Measurements from ENCODE around the gene C10orf71.

The C10orf71 gene, protein sequence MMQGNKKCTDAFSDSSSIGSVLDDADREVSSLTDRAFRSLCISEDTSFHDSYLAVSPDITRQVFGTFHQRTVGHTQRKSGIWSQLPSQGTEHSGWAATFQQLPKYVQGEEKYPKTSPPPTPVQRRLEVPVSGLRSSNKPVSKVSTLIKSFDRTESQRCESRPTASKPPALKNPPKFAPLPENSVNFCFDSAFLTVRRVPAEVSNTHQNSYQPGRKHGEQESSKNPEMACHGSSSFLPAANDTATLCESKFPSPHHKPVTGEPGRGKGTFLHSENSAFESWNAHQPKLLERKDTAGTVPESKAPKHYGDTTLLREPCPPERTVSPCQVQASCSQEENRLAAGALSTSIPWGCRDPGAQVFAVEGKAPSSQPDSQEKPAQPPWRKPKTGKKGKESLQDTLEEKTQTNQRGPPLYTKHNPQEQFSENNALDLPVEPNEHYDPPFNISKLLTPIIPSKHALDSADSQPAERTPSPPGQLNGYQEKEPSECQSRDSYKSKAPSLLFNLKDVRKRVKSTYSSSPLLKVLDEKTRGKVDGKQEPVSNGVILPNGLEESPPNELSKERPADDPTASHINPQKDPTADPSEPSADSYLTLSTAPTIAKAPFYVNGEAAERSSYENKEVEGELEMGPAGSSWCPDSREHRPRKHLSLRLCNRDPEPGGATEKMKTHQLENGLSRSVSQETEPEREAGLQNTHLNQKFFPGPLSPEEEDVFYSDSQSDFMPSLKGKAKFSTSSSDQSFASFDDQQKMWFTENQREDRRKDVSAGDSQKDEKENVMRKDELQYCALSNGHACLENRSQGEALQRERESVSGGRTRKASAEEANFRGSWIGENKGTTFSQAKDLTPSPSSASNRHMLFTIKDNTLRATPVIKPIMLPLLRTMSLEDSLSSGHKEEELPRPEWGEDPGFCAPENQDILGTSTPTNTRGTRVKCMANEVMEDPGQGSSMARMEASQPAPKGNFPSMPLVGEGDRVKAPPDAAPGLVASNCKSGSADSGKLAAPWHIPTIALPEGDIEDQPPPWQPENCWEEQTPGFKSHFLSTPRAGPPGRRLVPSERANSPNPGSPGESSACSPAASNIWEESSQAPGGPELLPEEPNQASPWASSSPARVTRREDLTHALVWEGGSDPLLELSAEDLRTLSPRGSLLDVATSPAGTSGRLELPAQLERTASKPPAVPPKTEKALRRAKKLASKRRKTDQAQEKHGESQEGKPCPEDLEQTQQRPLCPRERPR (N-terminal part only)

DNA sequence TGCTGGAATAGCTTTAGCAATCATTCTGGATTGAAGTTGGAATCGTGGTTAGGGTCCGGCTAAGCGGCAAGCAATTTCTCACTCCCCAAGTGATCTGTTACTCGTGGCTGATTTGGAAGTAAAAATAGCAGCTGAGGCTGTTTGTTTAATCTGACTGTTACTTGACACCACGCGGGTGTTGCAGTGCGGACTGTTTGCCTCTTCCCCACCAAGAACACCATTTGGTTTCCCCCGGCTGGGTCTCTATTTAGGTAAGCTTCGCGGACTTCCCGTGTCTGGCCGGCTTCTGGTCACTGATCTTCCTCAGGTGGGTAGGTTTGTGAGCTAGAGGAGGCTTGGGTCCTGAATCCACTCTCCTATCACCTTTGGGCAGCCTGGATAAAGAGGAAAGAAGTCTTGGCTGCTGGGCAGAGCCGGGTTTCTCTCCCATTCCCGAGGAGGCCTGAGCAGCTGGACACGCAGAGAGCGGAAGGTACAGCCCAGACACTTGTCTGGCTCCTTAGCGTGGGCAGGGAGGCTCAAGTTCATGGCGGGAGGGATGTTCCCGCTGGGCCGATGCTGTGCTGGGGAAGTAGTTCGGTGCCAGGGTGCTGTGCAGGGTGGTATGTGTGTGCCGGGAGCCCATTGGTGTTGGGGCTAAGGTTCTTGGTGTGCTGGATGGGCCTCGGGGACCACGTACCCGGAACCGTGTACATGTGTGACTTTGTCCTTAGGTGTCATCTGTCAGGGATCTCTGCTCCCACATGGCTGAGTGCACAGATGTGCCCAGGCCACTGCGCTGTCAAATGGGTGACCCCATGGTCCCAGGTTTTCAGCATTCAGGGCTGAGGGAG, at the start of gene C10orf71:
Gene C10orf71 (plus strand): TSS at position 188 of the 833 bp plus-strand sequence. CDS start 23,376 bp downstream, outside the sequence.
- no peak within 1 kb of the TSS for H3K27ac ChIP-seq (ENCODE audit: low read depth, low read length)
- H3K4me3 ChIP-seq (ENCODE audit: low read depth, low read length), result no peak within 1 kb of the TSS
- no peaks in the 10 kb centered on the region; the same call in 1 of the 2 replicates for H3K27me3 ChIP-seq (ENCODE audit: control insufficient read depth, insufficient read depth, low read length)
- H3K36me3 ChIP-seq (ENCODE audit: control insufficient read depth, insufficient read depth, low read length), result no peaks in the 10 kb centered on the region
- H3K9ac ChIP-seq (ENCODE audit: low read length), result no peak within 1 kb of the TSS
- peaks cover 43% of the 10 kb centered on the region for H3K4me1 ChIP-seq (ENCODE audit: control insufficient read depth, insufficient read depth, low read length)
- no peaks in the 10 kb centered on the region for H3K9me3 ChIP-seq (ENCODE audit: control insufficient read depth, insufficient read depth, low read depth, low read length)

DNA sequence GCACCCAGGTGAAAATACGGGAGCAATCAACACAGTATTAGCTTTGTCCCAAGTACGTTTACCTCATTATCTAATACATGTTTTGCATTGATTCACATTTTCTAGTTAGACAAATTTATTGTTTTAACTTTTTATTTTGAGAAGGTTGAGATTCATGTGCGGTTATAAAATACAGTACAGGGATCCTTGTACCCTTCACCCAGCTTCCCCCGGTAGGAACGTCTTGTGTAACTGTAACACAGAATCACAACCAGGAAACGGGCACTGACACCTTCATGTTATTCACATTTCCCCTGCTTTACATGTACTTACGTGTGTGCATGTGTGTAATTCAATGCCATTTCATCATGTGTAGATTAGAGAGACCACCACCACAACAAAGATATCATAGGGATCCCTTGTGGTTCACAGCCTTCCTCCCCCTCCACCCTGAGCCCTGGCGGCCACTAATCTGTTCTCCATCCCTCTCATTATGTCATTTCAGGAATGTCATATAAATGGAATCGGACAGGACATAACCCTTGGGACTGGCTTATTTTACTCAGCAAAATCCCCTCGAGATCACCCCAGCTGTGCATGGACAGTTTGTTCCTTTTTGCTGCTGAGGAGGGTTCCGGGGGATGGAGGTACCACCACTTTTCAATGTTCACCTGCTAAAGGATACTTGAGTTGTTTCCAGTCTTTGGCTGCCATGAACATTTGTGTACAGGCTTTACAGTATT, 46.5 kb upstream of the C10orf71 start:
- H3K9me3 ChIP-seq (ENCODE audit: control insufficient read depth, insufficient read depth, low read depth, low read length), result 0 out of 2 replicates have a peak, but pooled peaks cover 2% of the 10 kb centered on the region
- peaks cover 5% of the 10 kb centered on the region; the same call in 1 of the 2 replicates for H3K4me1 ChIP-seq (ENCODE audit: control insufficient read depth, insufficient read depth, low read length)
- H3K36me3 ChIP-seq (ENCODE audit: control insufficient read depth, insufficient read depth, low read length), result no peaks in the 10 kb centered on the region
- no peak overlapping the region for H3K27ac ChIP-seq (ENCODE audit: low read depth, low read length)
- no peaks in the 10 kb centered on the region; the same call in 1 of the 2 replicates for H3K27me3 ChIP-seq (ENCODE audit: control insufficient read depth, insufficient read depth, low read length)
- H3K9ac ChIP-seq (ENCODE audit: low read length), result no peak overlapping the region
- H3K4me3 ChIP-seq (ENCODE audit: low read depth, low read length), result no peak overlapping the region

DNA sequence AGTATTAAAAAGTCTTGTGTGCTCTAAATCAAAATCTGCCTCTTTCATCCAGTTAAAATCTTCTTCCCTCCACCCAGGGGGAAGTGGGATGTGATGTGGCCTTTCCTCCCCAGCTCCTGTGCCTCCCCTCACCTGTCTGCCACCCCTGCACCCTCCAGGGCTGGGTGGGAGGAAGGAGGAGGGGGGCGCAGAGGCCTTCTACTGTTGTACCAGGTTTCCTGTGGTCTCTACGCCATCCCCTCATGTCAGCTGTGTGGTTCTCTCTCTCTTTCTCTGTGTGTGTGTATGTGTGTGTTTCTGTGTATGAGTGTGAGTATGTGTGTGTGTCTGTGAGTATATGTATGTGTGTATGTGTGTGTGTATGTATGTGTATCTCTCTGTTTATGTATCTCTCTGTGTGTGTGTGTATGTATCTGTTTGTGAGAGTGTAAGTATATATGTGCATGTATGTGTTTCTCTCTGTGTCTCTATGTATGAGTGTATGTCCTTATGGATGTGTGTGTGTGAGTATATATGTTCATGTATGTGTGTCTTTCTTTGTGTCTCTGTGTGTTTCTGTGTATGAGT, 45.5 kb upstream of the C10orf71 start:
- Histone ChIP-seq H3K27ac (ENCODE audit: low read depth, low read length) (no peak overlapping the region), H3K9me3 (ENCODE audit: control insufficient read depth, insufficient read depth, low read depth, low read length) (0 out of 2 replicates have a peak, but pooled peaks cover 2% of the 10 kb centered on the region), H3K4me3 (ENCODE audit: low read depth, low read length) (no peak overlapping the region), H3K4me1 (ENCODE audit: control insufficient read depth, insufficient read depth, low read length) (peaks cover 5% of the 10 kb centered on the region; the same call in 1 of the 2 replicates), H3K36me3 (ENCODE audit: control insufficient read depth, insufficient read depth, low read length) (no peaks in the 10 kb centered on the region), H3K9ac (ENCODE audit: low read length) (no peak overlapping the region), H3K27me3 (ENCODE audit: control insufficient read depth, insufficient read depth, low read length) (no peaks in the 10 kb centered on the region; the same call in 1 of the 2 replicates)

DNA sequence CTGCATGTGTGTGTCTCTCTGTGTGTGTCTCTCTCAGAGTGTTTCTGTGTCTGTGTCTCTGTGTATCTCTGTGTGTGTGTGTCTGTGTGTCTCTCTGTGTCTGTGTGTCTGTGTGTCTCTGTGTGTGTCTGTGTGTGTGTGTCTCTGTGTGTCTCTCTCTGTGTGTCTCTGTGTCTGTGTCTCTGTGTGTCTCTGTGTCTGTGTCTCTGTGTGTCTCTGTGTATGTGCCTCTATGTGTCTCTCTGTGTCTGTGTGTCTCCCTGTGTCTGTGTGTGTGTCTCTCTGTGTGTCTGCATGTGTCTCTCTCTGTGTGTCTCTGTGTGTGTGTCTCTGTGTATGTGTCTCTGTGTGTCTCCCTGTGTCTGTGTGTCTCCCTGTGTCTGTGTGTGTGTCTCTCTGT, 44.8 kb upstream of the C10orf71 start:
- Histone ChIP-seq H3K36me3 (ENCODE audit: control insufficient read depth, insufficient read depth, low read length) (no peaks in the 10 kb centered on the region), H3K4me1 (ENCODE audit: control insufficient read depth, insufficient read depth, low read length) (peaks cover 5% of the 10 kb centered on the region; the same call in 1 of the 2 replicates), H3K9me3 (ENCODE audit: control insufficient read depth, insufficient read depth, low read depth, low read length) (0 out of 2 replicates have a peak, but pooled peaks cover 2% of the 10 kb centered on the region), H3K27me3 (ENCODE audit: control insufficient read depth, insufficient read depth, low read length) (no peaks in the 10 kb centered on the region; the same call in 1 of the 2 replicates), H3K4me3 (ENCODE audit: low read depth, low read length) (no peak overlapping the region), H3K9ac (ENCODE audit: low read length) (no peak overlapping the region), H3K27ac (ENCODE audit: low read depth, low read length) (no peak overlapping the region)

DNA sequence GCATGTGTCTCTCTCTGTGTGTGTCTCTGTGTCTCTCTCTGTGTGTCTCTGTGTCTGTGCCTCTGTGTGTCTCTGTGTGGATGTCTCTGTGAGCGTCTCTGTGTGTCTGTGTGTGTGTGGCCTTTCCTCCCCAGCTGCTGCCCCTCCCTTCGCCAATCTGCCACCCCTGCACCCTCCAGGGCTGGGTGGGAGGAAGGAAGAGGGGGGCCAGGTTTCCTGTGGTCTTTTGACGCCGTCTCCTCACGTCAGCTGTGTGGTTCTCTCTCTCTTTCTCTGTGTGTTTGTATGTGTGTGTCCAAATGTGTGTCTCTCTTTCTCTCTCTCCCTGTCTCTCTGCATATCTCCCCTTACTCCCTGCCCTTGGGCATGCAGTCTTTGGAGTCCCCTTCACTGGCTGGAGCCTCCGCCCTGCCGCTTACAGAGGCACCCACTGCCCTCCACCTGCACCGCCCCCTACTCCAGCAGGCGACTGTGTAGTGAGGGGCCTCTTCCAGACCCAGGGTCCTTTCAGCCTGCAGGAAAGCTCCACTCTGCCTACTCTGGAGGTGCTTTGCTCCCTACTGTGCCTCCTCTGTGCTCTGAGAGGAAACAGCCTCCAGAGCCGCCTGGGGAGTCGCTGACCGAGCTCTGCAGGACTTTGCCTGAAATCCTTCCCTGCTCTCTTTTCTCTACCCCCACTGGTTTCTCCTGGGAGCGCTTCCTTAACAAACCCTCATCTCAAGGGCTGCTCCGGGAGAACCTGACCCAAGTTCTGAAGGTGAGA, 44.2 kb upstream of the C10orf71 start:
- no peak overlapping the region for H3K27ac ChIP-seq (ENCODE audit: low read depth, low read length)
- H3K9me3 ChIP-seq (ENCODE audit: control insufficient read depth, insufficient read depth, low read depth, low read length), result 0 out of 2 replicates have a peak, but pooled peaks cover 2% of the 10 kb centered on the region
- H3K4me1 ChIP-seq (ENCODE audit: control insufficient read depth, insufficient read depth, low read length), result peaks cover 5% of the 10 kb centered on the region; the same call in 1 of the 2 replicates
- no peak overlapping the region for H3K4me3 ChIP-seq (ENCODE audit: low read depth, low read length)
- H3K27me3 ChIP-seq (ENCODE audit: control insufficient read depth, insufficient read depth, low read length), result no peaks in the 10 kb centered on the region; the same call in 1 of the 2 replicates
- H3K9ac ChIP-seq (ENCODE audit: low read length), result no peak overlapping the region
- H3K36me3 ChIP-seq (ENCODE audit: control insufficient read depth, insufficient read depth, low read length), result no peaks in the 10 kb centered on the region

DNA sequence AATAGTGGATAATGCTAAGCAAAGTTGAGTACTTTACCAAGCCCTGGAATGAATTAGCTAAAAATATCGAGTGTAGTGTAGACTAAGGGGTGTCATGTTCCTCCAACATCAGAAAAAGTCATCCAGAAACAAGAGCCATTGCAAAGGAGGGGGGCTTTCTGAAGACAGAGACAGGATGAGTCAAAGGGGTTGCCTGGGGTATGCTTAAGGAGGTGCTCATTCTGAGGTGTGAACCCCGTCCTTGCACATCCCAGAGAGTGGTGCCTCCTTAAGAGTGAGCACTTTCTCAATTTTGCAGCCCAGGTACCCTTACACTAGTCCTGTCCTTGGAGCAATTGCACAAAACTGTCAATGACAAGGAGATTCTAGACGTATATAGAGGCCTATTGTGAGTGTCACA, 43.1 kb upstream of the C10orf71 start:
- no peak overlapping the region for H3K9ac ChIP-seq (ENCODE audit: low read length)
- H3K27me3 ChIP-seq (ENCODE audit: control insufficient read depth, insufficient read depth, low read length), result no peaks in the 10 kb centered on the region; the same call in 1 of the 2 replicates

DNA sequence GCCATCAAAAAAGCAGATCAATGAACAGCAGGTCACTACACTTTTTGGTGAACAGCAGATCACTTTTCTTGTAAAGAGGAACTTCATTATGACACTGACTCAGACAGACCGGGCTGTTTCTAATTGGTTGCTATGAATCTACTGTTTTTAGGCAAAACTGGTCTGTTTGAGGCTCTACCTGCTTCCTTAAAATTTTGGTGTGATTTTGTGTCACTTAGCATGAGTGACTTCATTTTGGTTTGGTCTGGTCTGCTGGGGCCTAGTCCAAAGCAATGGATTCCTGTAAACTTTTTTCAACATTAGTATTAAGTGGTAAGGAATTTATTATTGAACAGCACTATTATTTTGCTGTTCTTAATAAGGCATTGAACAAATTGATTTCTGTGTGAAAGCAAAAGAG, 41.8 kb upstream of the C10orf71 start:
- Histone ChIP-seq H3K27ac (ENCODE audit: low read depth, low read length) (no peak overlapping the region), H3K36me3 (ENCODE audit: control insufficient read depth, insufficient read depth, low read length) (no peaks in the 10 kb centered on the region), H3K4me1 (ENCODE audit: control insufficient read depth, insufficient read depth, low read length) (peaks cover 5% of the 10 kb centered on the region; the same call in 1 of the 2 replicates), H3K9ac (ENCODE audit: low read length) (no peak overlapping the region), H3K27me3 (ENCODE audit: control insufficient read depth, insufficient read depth, low read length) (no peaks in the 10 kb centered on the region; the same call in 1 of the 2 replicates), H3K4me3 (ENCODE audit: low read depth, low read length) (no peak overlapping the region), H3K9me3 (ENCODE audit: control insufficient read depth, insufficient read depth, low read depth, low read length) (0 out of 2 replicates have a peak, but pooled peaks cover 2% of the 10 kb centered on the region)

More for the DNA sequence above, 43.1 kb upstream of the C10orf71 start:
- Histone ChIP-seq H3K9me3 (ENCODE audit: control insufficient read depth, insufficient read depth, low read depth, low read length) (0 out of 2 replicates have a peak, but pooled peaks cover 2% of the 10 kb centered on the region), H3K36me3 (ENCODE audit: control insufficient read depth, insufficient read depth, low read length) (no peaks in the 10 kb centered on the region), H3K27ac (ENCODE audit: low read depth, low read length) (no peak overlapping the region), H3K4me3 (ENCODE audit: low read depth, low read length) (no peak overlapping the region), H3K4me1 (ENCODE audit: control insufficient read depth, insufficient read depth, low read length) (peaks cover 5% of the 10 kb centered on the region; the same call in 1 of the 2 replicates)

DNA sequence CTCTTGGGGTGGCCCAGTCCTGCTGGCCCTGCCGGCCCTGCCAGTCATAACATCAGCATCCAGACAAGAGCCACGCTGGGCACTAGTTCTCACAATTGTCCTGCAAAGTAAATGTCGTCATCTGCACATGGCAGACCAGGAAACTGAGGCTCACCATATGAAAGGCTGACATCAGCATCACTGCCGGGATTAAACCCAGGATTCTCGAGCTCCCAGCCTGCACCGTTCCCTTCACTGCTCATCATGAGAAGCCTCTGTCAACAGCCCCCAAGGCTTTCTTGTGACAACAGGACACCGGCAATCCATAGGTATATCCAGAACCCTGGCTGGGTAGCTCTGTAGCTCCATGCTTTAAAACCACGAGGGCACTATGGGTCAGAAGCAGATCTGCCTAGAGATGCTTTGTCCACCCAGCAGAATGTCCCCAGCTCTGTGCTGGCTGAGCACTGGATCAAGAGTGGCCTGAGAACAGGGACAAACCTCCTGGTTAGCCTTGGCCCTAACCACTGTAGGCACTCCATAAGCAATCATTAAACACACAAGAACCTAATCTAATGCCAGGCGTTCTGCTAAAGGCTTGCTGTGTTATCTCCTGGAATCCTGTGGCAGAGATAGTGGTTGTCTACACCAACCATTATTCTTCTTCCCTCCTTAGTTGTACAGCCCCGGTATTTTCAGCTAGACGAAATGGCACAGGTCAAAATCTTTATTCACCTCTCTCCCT, 41.2 kb upstream of the C10orf71 start:
- H3K27ac ChIP-seq (ENCODE audit: low read depth, low read length), result no peak overlapping the region
- H3K4me1 ChIP-seq (ENCODE audit: control insufficient read depth, insufficient read depth, low read length), result peaks cover 5% of the 10 kb centered on the region; the same call in 1 of the 2 replicates
- no peak overlapping the region for H3K9ac ChIP-seq (ENCODE audit: low read length)
- no peak overlapping the region for H3K4me3 ChIP-seq (ENCODE audit: low read depth, low read length)
- H3K27me3 ChIP-seq (ENCODE audit: control insufficient read depth, insufficient read depth, low read length), result no peaks in the 10 kb centered on the region; the same call in 1 of the 2 replicates
- no peaks in the 10 kb centered on the region for H3K36me3 ChIP-seq (ENCODE audit: control insufficient read depth, insufficient read depth, low read length)
- no peaks in the 10 kb centered on the region for H3K9me3 ChIP-seq (ENCODE audit: control insufficient read depth, insufficient read depth, low read depth, low read length)
